Panc1 (cell line): ENCODE results near the gene BATF2.

Experiments used
- POLR2AphosphoS5 ChIP-seq: IDR thresholded peaks from 2 replicates; pipeline ENCODE4 v1.6.1; 2012; ENCODE audit warnings: mild to moderate bottlenecking, low read depth, low read length, moderate library complexity
- TF ChIP-seq, protein P1 (sequence below): fragments of 450-650 bp; IDR thresholded peaks from 2 replicates; pipeline ENCODE4 v1.5.1; 2017; ENCODE audit warnings: mild to moderate bottlenecking

DNA sequence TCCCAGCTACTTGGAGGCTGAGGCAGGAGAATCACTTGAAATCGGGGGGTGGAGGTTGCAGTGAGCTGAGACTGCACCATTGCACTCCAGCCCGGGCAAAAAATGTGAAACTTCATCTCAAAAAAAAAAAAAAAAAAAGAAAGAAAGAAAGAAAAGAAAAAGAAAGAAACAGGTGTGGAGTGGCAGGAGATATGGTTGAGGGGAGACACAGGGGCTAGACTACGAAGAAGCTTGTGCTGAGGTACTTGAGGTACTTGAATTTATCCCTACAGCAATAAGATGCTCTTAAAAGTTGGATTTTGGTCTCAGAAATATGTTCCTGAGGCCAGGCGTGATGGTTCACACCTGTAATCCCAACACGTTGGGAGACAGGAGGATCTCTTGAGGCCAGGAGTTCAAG is 22.6 kb downstream of the BATF2 start:
- TF ChIP-seq POLR2AphosphoS5, result no peak
- TF ChIP-seq, protein P1, sequence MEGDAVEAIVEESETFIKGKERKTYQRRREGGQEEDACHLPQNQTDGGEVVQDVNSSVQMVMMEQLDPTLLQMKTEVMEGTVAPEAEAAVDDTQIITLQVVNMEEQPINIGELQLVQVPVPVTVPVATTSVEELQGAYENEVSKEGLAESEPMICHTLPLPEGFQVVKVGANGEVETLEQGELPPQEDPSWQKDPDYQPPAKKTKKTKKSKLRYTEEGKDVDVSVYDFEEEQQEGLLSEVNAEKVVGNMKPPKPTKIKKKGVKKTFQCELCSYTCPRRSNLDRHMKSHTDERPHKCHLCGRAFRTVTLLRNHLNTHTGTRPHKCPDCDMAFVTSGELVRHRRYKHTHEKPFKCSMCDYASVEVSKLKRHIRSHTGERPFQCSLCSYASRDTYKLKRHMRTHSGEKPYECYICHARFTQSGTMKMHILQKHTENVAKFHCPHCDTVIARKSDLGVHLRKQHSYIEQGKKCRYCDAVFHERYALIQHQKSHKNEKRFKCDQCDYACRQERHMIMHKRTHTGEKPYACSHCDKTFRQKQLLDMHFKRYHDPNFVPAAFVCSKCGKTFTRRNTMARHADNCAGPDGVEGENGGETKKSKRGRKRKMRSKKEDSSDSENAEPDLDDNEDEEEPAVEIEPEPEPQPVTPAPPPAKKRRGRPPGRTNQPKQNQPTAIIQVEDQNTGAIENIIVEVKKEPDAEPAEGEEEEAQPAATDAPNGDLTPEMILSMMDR, result no peak
